Measurements from ENCODE around the gene GTF2H1. TPM values are rescaled to one million over a fixed set of nuclear protein-coding genes. Genes with fewer than 3 reads are reported as not detected.
A peak's percentile ranks its signal among the peaks of the same experiment; 100 is the strongest.

Gene GTF2H1
- total and polyA plus RNA-seq, 9 of the 15 experiments (the other 6 are each of a cell fraction or from before 2014, with no cell fraction given): 56.9 to 126 (median 92.1) TPM

DNA sequence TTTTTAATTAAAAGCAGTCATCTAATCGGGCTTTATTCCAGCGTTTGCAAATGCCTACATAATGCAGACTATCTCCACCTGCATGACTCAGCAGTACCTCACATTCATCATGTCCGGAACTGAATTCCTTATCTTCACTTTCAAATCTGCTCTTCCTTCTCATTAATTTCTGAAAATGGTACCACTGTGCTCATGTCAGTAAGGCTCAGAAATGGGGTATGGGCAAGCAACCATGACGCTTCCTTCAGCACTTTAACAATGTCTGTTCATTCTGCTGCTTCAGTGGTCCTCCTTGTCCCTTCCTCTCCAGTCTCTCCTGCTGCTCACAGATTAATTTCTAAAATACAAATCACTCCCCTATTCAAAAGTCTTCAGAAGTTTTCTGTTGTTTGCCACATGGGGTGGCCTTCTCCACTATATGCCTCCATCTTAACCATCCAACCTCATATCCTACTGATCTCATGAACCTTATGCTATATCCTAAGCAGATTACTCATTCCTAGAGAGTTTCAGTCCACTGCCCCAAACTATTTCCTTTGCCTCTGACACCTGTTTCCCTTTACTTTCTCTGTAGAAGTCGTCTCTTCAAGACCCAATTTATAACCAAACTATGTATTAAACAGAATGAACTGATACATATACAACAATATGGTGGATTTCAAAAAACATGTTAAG, 7.0 kb downstream of the GTF2H1 start (continued):
- TF ChIP-seq POLR2G (IDR thresholded peaks at IDR 0.05; ENCODE audit: low read depth, low read length): 0 out of 2 replicates have a peak, but pooled peaks have one; percentile 9
- TF ChIP-seq ETV1 (tag; conservative IDR thresholded peaks at IDR 0.05; ENCODE audit: low read depth): peak; percentile 91
- TF ChIP-seq GATA2 (CRISPR knock-in tag; IDR thresholded peaks at IDR 0.05): no peak
- TF ChIP-seq SMARCA5 (IDR thresholded peaks at IDR 0.05): 0 out of 2 replicates have a peak, but pooled peaks have one; percentile 17
- TF ChIP-seq, protein P1, sequence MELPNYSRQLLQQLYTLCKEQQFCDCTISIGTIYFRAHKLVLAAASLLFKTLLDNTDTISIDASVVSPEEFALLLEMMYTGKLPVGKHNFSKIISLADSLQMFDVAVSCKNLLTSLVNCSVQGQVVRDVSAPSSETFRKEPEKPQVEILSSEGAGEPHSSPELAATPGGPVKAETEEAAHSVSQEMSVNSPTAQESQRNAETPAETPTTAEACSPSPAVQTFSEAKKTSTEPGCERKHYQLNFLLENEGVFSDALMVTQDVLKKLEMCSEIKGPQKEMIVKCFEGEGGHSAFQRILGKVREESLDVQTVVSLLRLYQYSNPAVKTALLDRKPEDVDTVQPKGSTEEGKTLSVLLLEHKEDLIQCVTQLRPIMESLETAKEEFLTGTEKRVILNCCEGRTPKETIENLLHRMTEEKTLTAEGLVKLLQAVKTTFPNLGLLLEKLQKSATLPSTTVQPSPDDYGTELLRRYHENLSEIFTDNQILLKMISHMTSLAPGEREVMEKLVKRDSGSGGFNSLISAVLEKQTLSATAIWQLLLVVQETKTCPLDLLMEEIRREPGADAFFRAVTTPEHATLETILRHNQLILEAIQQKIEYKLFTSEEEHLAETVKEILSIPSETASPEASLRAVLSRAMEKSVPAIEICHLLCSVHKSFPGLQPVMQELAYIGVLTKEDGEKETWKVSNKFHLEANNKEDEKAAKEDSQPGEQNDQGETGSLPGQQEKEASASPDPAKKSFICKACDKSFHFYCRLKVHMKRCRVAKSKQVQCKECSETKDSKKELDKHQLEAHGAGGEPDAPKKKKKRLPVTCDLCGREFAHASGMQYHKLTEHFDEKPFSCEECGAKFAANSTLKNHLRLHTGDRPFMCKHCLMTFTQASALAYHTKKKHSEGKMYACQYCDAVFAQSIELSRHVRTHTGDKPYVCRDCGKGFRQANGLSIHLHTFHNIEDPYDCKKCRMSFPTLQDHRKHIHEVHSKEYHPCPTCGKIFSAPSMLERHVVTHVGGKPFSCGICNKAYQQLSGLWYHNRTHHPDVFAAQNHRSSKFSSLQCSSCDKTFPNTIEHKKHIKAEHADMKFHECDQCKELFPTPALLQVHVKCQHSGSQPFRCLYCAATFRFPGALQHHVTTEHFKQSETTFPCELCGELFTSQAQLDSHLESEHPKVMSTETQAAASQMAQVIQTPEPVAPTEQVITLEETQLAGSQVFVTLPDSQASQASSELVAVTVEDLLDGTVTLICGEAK (IDR thresholded peaks at IDR 0.05): 0 out of 2 replicates have a peak, but pooled peaks have one; percentile 18
- TF ChIP-seq, protein P1 (CRISPR knock-in tag; IDR thresholded peaks at IDR 0.05): no peak
- peak; percentile 80 for TF ChIP-seq EP300 (IDR thresholded peaks at IDR 0.05; ENCODE audit: low read length)
- TF ChIP-seq TAF1 (IDR thresholded peaks at IDR 0.05; ENCODE audit: control insufficient read depth, extremely low read depth, insufficient read depth, low read length, severe bottlenecking): no peak
- TF ChIP-seq HDAC1 (IDR thresholded peaks at IDR 0.05): peak in 1 of 2 experiments; percentile 39; a peak in 1 of 4 replicates
- peak; percentile 93 for TF ChIP-seq ZEB2 (IDR thresholded peaks at IDR 0.05)
- TF ChIP-seq, protein P2, sequence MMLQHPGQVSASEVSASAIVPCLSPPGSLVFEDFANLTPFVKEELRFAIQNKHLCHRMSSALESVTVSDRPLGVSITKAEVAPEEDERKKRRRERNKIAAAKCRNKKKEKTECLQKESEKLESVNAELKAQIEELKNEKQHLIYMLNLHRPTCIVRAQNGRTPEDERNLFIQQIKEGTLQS (IDR thresholded peaks at IDR 0.05): peak; percentile 82
- TF ChIP-seq, protein P2 (CRISPR knock-in tag; conservative IDR thresholded peaks at IDR 0.05): no peak
- TF ChIP-seq EWSR1 (IDR thresholded peaks at IDR 0.05; ENCODE audit: borderline replicate concordance, low read depth, partially characterized antibody): no peak
- peak; percentile 99 for TF ChIP-seq NFE2 (IDR thresholded peaks at IDR 0.05; ENCODE audit: low read depth)
- no peak for TF ChIP-seq RBM15 (IDR thresholded peaks at IDR 0.05; ENCODE audit: insufficient read depth, low read length)
- TF ChIP-seq JUND (IDR thresholded peaks at IDR 0.05; ENCODE audit: borderline replicate concordance, low read depth, low read length): peak; percentile 85
- peak; percentile 87; the same call in 2 of the 3 replicates for TF ChIP-seq JUND (tag; IDR thresholded peaks at IDR 0.05; ENCODE audit: borderline replicate concordance, low read depth, low read length)
- peak; percentile 28 for TF ChIP-seq CCNT2 (IDR thresholded peaks at IDR 0.05; ENCODE audit: borderline replicate concordance, extremely low read depth, insufficient read length, low read depth, low read length)
- peak; percentile 20; the same call in 1 of the 2 replicates for TF ChIP-seq RAD51 (IDR thresholded peaks at IDR 0.05; ENCODE audit: borderline replicate concordance, low read depth)

All from K562 (cell line).